ENCODE measurements around the gene EPHB2. TPM values are rescaled to one million over a fixed set of nuclear protein-coding genes. Genes with fewer than 3 reads are reported as not detected.
A peak's percentile ranks its signal among the peaks of the same experiment; 100 is the strongest.

Gene EPHB2
- total RNA-seq, 4 donors from 2014 or later = 7.2 to 12.6 (median 9.1) TPM

GRCh38 chr1:22920734-22921451 is 210.3 kb downstream of the EPHB2 start:
- Histone ChIP-seq H3K27me3 (peaks cover 0 to 5% of the 10 kb centered on the region in 2 donors), H3K4me3 (no peak overlapping the region), H3K4me1 (no peaks in the 10 kb centered on the region), H3K27ac (no peak overlapping the region), H3K36me3 (no peaks in the 10 kb centered on the region), H3K9me3 (no peaks in the 10 kb centered on the region)
- 64 to 67% methylated on average over 8 of the region's 8 CpGs for WGBS, 2 donors
- DNase-seq (ENCODE audit: low spot score in 2 of 2) = no peak
- TF ChIP-seq EP300 (IDR thresholded peaks at IDR 0.05) (no peak), CTCF (IDR thresholded peaks at IDR 0.05) (no peak), POLR2A (IDR thresholded peaks at IDR 0.05) (no peak)

- H3K36me3 ChIP-seq = no peaks in the 10 kb centered on the region
- peaks cover 0 to 7% of the 10 kb centered on the region in 2 donors for H3K27me3 ChIP-seq
- TF ChIP-seq POLR2A (IDR thresholded peaks at IDR 0.05) (no peak), CTCF (IDR thresholded peaks at IDR 0.05) (no peak), EP300 (IDR thresholded peaks at IDR 0.05) (peak in 1 of 2 donors; percentile 27)
- H3K27ac ChIP-seq = peak overlapping the region in 1 of 4 donors; percentile 31
- no peaks in the 10 kb centered on the region for H3K4me1 ChIP-seq
- WGBS, 2 donors = 40 to 51% methylated on average over 8 of the region's 8 CpGs
- H3K9me3 ChIP-seq = no peaks in the 10 kb centered on the region
- DNase-seq (ENCODE audit: low spot score in 2 of 2) = no peak
- no peak overlapping the region for H3K4me3 ChIP-seq
Observed at GRCh38 chr1:22921452-22922126, 210.9 kb downstream of the EPHB2 start.

- no peak for TF ChIP-seq POLR2A (IDR thresholded peaks at IDR 0.05)
- TF ChIP-seq CTCF (IDR thresholded peaks at IDR 0.05) = no peak
- TF ChIP-seq EP300 (IDR thresholded peaks at IDR 0.05) = no peak
- Histone ChIP-seq H3K27me3 (peaks cover 0 to 7% of the 10 kb centered on the region in 2 donors), H3K9me3 (no peaks in the 10 kb centered on the region), H3K4me1 (no peaks in the 10 kb centered on the region), H3K4me3 (no peak overlapping the region), H3K36me3 (no peaks in the 10 kb centered on the region), H3K27ac (peak overlapping the region in 1 of 4 donors; percentile 31)
- 92 to 100% methylated on average over 1 of the region's 1 CpG for WGBS, 2 donors
- no peak for DNase-seq (ENCODE audit: low spot score in 2 of 2)
Observed at GRCh38 chr1:22922640-22923039, 212.0 kb downstream of the EPHB2 start.

- H3K4me3 ChIP-seq = no peak overlapping the region
- H3K27ac ChIP-seq = no peak overlapping the region
- no peaks in the 10 kb centered on the region for H3K36me3 ChIP-seq
- WGBS, 2 donors = 44 to 50% methylated on average over 9 of the region's 9 CpGs
- no peaks in the 10 kb centered on the region for H3K4me1 ChIP-seq
- no peaks in the 10 kb centered on the region for H3K9me3 ChIP-seq
- H3K27me3 ChIP-seq = peaks cover 0 to 7% of the 10 kb centered on the region in 2 donors
- DNase-seq (ENCODE audit: low spot score in 2 of 2) = no peak
- TF ChIP-seq CTCF (IDR thresholded peaks at IDR 0.05) = no peak
- TF ChIP-seq POLR2A (IDR thresholded peaks at IDR 0.05) = no peak
- TF ChIP-seq EP300 (IDR thresholded peaks at IDR 0.05) = no peak
Observed at GRCh38 chr1:22925111-22925510, 214.5 kb downstream of the EPHB2 start.
